Endometrial microvascular endothelial cells (primary cell): ENCODE results near the gene MAP1LC3A. TPM values are rescaled to one million over a fixed set of nuclear protein-coding genes. Genes with fewer than 3 reads are reported as not detected.

ENCODE experiments used
- in situ Hi-C: cut with HindIII; loops from 2 replicates; pipeline ENCODE4 v1.10.0; 2017; ENCODE audit warnings: low sequenced_read_pairs, low pct_unique_long_range_greater_than_20kb; ENCODE audit errors: inconsistent ontology term
- total RNA-seq: library from RNA; depleted of rRNA; stranded (reverse); fragments of >200 nt; gene quantifications from one replicate; pipeline ENCODE4 v1.2.3, GENCODE V29; 2015; ENCODE audit errors: inconsistent ontology term

The MAP1LC3A gene
- total RNA-seq, 1 donor from 2014 or later = 20.1 TPM

DNA sequence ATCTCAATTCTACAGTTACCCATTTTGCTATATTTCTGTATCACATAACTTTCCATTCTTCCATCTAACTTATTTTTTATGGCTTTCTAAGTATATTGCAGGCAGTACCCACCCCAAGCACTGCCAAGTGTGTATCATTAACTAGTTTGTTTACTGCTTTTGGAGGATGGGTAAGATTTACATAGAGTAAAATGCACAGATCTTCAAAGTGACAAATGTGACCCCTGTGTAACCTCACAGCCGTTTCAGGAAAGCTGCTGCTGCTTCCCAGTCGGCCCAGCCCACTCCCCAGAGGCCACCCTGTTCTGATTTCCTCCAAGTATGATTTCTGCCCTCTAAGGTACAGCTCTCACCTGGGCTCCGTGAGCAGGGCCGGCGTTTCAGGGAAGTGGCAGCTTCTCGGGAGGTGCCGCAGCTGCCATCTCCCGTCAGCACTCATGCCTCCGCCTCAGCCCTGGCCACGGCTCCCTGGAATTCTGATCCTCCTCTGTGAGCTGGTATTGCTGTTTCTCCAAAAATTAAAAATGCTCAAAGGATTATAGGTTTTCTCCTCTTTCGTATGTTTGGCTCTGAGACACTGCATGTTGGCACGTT, 15.0 kb upstream of the MAP1LC3A start:
- in situ Hi-C loops = no loop called here

DNA sequence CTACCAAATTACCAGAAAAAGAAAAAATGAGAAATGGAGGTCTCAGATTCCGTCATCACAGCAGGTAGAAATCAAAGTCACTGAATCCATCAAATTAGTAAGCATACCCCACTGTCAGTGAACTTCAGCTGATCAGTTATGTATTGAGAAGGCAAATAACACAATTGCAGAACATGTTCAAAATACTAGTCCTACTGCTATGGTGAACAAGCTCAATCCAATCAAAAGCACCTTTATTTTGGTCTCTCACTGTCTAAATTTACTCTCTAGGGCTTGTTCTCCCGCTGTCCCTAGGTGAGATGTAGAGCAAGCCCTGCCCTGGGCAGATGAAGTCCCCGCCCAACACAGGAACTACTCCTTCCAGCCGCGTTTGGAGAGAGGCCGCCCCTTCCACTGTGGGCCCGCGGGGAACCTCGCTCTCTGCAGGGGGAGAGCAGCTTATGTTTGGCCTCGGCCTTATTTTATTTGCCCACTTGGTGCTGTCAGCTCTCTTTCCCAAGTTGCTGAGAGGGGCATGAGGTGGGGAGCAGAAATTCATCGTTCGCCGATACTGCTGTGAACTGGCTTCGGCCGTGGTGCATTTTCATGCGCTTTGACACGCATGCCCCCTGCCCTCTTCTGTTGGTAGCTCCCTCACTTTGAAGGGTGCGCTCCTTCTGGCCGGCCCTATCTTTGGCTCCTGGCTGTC, 14.3 kb upstream of the MAP1LC3A start:
- in situ Hi-C loops = no loop called here

DNA sequence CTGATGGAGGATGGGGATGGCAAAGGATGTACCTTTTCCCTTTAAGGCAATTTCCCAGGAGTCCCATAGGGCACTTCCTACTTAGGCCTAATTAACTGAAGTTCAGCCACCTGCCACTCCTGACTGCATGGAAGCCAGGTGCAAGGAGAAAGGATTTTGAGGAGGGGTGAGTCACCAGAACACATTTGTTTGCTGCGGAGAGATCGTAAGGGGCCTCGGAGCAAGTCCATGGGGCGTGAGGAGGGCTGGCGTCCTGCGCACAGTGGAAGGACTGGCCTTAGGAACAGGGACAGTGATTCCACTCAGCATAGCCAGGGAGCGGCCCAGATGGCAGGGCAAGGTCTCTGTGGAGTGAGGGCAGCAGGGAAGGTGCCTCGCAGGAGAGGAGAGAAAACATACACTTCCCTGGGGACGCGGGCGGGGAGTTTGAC, 11.8 kb upstream of the MAP1LC3A start:
- in situ Hi-C loops = no loop called here

DNA sequence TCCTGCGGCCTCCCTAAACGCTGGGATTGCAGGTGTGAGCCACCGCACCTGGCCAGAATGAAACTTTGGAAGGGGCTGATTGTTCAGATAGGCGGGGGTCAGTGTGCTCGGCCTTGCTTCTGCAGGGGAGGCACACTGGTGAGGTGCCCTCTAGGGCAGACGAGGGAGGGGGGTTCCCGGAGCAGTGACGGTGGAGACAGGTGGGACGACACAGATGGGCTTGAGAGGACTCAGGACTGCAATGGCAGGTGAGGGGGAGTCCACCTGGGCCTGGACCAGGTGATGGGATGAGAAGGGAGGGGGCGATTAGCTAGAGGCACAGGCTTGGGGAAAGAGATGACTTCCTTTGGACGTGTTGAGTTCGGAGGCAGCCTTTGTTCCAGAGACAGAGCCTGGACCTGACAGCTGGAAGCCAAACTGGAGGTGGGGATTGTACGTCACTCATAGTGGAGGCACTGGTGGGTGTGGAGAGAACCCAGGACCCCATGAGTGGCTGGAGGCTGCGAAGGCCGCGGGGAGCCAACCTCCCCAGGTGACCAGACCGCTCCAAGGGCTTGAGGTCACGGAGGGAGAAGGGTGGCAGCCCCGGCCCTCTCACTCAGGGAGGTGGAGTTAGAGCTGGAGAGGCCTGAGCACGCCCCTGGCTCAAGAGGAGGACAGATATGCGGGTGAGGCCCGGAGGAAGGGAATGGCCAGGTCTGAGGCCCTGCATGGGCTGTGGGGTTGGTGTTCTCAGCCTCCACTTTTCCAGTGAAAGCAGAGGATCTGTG, 10.5 kb upstream of the MAP1LC3A start:
- in situ Hi-C loops = no loop called here

DNA sequence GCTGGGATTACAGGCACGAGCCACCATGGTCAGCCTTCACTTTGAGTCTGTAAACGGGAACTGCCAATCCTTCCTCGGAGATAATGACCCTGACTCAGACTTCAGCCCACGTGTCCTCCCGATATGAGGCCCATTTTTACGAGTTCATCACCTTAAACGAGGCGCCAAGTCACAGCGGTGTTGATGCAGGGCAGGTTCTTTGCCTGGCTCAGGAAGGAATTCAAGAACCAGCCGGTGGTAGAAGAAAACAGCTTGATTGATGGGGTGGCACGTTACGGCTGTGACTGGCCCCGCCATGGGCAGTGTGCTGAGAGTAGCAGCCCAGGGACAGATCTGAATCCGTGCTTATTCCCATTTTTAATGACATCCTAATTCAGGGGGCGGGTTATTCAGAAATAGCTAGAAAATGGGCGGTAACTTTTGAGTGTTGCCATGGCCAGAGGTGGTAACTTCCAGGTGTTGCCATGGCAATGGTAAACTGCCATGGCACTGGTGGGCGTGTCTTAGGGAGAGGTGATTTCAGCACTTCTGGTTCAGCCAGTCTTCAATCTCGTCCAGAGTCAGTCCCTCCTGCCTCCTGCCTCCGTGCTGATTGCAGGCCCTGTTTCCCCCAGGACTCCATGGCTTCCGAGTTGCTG, 9.1 kb upstream of the MAP1LC3A start:
- in situ Hi-C loops = no loop called here

DNA sequence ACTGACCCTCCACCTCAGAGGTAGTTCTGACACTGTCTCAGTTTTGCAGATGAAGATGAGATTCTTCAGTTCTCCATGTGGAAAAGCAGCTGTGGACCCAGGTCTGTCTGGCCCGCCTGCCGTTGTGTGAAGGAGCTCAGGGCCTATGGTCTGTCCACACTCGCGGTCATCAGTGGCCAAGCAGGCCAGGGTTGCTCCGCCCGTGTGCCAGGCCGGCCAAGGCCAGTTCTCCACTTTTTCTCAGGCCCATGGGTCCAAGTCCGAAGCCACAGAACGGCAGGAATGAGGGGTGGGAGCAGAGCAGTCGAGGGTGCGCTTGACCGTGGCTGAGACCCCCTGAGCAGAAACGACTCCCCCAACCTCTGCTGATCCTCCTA, 8.6 kb upstream of the MAP1LC3A start:
- in situ Hi-C loops = no loop called here

DNA sequence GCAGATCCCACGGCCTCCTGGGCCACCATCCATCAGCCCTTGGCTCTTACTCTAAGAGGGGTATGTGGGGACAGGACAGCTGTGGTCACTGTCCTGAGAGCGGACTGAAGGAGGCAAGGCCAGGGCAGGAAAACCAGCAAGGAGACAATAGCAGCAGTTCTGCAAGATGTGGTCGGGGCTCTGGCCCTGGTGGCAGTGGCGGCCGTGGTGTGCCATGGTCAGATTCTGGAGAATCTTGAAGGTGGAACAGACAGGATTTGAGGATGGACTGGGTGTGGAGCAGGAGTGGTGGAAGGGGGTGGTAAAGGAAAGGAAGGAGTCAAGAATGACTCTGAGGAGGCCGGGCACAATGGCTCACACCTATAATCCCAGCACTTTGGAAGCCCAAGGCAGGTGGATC, 5.9 kb upstream of the MAP1LC3A start:
- in situ Hi-C loops = no loop called here

DNA sequence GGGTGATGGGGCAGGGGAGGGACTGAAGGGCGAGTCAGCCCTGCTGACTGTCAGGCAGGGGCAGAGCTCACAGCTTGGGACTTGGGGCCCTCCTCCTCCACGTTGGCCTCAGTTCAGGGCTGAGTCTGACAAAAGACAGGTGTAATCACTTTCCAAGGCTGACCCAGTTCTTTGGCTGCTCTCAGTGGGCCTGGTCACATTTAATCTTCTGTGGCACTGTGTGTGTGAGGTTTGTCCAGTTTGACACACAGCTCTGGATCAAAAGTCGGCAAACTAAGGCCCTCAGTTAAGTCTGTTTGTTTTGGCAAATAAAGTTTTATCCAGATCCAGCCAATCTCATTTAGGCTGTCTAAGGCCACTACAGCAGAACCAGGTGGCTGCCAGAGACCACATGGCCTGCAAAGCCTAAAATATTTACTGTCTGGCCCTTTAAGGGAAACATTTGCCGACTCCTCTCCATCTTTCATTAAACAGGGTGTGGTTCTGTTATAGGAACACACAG, 5.1 kb upstream of the MAP1LC3A start:
- in situ Hi-C loops = no loop called here

DNA sequence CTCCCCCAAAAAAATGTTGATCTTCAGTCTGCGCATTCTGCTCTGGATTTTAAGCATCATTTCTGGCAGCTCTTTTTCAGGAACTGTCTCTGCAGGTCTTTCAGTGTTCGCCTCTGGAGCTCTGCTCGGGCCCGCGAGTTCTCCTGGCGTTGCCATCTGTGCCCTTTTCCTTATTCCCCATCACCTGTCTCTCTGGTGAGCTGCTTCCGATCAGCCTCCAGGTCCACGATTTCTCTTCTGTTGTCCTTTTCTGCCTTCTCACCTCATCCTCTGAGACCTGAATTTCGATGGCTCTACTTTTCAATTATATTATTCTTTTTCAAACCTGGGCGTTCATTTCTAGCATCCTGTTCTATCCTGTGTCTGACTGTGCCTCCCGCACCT, 590 bp upstream of the MAP1LC3A start:
- in situ Hi-C loops = no loop called here

DNA sequence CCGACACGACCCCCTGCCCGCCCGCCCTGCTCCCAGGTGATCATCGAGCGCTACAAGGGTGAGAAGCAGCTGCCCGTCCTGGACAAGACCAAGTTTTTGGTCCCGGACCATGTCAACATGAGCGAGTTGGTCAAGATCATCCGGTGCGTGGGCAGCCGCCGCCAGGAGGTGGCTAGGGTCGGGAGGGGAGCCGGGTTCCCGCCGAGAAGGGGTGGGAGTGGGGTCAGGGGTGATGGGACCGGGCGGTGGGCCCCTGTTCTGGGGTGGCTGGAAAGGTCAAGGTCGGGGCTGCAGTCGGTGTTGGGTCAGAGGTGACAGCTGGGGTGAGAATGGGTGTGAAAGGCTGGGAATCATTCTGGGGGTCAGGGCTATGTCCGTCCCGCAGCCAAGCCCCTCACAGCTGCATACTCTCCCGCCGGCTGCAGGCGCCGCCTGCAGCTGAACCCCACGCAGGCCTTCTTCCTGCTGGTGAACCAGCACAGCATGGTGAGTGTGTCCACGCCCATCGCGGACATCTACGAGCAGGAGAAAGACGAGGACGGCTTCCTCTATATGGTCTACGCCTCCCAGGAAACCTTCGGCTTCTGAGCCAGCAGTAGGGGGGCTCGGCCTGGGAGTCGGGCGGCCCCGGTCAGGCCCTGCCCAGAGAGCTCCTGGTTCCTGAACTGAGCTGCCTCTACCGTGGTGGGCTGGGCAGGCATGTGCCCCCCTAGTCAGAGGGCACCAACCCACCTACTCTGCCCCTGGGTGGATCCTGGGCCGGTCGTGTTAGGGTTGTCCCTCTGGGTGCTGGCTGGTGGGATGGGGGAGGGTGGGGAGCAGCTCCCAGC, 1.0 kb downstream of the MAP1LC3A start:
- in situ Hi-C loops = no loop called here

DNA sequence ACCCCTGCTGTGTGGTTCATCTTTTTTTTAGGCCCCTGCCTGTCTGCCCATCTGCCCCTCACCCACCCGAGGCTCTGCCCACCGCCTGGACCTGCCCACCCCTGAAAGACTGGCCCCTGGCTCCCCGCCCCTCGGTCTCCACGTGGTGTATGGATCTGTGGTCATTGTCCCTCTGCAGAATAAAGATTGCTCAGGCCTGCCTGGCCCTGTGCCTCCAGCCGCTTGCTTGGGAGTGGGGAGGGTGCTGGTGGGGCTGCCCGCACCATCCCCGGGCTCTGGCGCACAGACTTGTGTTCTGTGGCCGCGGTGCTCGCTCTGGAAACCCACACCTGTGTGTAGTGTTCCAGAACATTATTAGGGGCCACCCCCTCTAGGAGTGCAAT, 1.6 kb downstream of the MAP1LC3A start:
- in situ Hi-C loops = no loop called here

DNA sequence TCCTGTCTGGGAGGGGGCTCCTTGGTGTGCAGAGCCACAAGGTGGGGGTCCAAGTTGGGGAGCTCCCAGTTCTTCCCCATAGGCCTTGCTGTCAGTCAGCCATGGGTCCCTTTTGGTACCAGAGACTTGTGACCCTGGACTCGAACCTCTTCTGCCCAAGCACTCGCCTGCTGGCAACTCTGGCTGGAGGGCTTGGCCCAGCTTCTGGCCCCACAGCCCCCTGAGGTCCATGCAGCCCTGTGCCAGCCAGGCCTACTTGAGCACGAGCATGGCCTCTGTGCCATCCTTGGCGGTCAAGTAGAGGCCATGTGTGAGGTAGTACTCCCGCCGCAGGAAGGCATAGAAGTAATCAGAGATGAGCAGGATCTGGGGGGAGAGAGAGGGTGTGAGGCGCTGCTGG, 2.1 kb downstream of the MAP1LC3A start:
- in situ Hi-C loops = no loop called here

DNA sequence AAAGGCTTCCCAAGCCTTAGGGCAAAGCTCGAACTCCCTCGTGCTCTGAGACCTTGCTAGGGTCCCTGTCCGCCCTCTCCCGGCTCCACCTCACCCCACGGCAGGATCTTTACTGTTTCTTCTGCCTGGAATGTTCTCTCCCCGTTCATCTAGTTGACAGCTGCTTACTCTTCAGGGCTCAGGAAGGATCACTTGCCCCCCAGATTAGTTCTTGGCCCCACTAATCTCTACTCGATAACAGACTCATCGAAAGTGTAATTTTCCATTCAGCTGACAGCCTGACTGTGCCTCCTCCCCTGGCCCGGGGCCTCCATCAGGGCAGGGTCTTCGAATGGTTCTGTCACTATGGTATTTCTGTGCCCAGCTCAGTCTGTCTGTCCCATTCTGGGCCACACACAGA, 3.1 kb downstream of the MAP1LC3A start:
- in situ Hi-C loops = no loop called here

DNA sequence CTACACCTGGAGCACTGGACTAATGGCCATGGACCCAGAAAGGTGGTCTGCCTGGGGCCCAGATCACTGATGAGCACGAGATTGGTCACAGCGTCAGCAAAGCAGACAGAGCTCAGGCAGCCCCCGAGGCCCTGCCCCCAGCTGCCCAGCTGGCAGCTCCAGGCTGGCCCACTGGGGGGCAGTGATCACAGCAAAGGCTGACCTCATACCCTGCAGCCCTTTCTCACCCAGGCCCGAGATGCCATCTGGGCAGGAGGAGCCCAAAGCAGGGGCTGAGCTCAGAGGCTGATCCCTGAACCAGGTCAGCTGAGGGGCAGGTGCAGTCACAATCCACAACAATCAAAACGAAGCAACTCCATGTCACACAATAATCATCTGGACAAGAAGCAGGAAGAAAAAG, 4.1 kb downstream of the MAP1LC3A start:
- in situ Hi-C loops = no loop called here

DNA sequence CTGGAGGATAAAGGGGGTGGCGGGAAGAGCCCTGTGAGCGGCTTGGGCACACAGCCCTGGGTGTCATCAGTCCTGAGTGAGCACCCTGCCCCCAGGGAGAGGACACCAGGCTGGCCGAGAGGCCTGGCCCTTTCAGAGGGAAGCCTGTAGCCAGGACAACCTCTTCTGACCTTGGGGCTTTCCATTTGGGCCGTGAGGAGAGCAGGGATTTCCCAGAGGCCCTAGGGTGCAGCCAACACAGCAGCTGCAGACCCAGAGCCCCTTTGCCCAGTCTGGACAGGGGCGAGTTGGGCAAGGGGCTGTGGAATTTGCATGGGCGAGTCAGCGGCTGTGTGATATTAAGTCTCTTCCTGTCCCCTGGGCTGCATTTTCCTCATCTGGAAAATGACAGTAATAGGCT, 6.3 kb downstream of the MAP1LC3A start:
- in situ Hi-C loops = no loop called here

DNA sequence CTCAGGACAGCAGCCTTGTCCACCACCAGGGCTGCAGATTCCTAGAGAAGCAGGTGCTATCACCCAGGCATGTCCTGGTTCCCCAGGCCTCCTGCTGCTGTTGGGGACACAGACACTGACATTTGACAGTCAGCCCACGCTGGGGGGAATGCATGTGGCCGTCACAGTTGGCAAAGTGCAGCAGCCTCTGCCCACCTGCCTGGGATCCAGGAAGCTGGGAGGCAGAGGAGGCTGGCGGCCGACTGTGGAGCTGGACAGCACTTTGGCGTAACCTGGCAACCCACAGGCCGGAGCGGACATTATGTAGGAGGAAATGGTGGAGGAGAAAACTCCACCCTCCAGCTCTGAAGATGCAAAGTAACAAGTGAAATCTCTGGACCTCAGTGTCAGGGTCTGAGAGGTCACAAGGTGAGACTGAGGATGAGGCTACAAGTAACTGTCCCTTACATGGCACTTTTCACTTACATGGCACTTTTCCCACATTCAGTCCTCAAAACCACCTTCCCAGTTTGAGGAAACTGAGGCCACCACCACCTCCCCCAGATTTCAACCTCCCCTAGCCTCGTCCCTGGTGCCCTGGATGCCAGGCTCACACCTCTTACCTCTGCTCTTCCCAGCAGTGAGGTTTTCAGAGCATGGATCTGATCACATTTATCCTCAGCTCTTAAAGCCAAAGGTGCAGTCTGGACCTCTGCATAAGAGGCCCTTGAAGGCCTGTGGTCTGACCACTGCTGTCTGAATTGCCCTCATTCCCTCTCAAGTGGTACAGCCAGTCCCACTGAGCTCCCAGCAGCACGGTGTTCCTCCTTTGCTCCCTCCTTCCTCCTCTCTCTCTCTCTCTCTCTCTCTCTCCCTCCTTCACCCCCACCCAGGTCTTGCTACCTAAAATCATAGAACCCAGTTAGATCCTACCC, 8.7 kb downstream of the MAP1LC3A start:
- in situ Hi-C loops = no loop called here

DNA sequence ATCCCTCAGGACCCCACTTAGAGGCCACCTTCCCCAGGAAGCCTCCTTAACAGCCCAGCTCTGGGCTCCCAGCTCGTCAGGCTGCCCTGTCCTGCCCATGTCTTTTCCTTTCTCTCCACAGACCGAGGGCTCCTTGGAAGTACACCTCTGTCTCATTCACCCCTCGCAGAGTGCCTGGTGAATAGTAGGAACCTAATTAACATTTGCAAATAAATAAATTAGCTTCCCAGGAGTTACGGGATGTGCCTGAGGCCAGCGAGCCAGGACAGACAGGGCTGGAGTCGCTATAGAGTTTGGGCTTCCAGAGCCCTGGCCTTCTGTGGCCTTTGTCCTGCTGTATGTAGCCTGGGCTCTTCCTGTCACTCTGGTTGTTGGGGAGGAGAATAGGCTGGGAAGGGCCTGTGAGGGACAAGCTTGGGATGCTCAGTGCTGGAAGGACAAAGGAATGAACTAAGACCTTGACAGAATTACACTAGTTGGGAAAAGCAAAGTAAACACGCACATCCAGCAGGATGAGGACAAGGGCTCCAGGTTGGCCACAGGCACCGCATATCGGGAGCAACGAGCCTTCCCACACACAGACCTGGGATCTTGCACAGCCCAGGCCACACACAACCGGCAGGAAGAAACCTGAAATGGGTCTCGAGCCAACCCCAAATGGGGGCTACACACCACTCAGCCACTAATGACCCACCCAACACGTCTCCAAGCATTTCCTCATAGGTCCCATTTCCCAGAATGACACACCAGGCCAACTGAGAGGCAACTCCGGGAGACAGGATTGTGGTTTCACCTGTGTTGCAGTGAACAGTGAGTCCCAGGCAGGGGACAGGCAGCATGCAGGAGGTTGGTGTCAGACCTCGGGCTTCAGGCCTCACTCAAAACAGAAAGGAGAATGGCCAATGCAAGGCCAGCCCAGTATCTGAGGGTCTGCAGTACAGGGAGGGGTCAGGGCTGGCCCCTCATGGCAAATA, 9.7 kb downstream of the MAP1LC3A start:
- in situ Hi-C loops = no loop called here
